ENCODE measurements around the gene TMEM254. TPM values are rescaled to one million over a fixed set of nuclear protein-coding genes. Genes with fewer than 3 reads are reported as not detected.
A peak's percentile ranks its signal among the peaks of the same experiment; 100 is the strongest.

TMEM254 gene
- total and polyA plus RNA-seq, 2 of the 4 experiments (the other 2 are of a cell fraction): 4.7 to 10.7 TPM

DNA sequence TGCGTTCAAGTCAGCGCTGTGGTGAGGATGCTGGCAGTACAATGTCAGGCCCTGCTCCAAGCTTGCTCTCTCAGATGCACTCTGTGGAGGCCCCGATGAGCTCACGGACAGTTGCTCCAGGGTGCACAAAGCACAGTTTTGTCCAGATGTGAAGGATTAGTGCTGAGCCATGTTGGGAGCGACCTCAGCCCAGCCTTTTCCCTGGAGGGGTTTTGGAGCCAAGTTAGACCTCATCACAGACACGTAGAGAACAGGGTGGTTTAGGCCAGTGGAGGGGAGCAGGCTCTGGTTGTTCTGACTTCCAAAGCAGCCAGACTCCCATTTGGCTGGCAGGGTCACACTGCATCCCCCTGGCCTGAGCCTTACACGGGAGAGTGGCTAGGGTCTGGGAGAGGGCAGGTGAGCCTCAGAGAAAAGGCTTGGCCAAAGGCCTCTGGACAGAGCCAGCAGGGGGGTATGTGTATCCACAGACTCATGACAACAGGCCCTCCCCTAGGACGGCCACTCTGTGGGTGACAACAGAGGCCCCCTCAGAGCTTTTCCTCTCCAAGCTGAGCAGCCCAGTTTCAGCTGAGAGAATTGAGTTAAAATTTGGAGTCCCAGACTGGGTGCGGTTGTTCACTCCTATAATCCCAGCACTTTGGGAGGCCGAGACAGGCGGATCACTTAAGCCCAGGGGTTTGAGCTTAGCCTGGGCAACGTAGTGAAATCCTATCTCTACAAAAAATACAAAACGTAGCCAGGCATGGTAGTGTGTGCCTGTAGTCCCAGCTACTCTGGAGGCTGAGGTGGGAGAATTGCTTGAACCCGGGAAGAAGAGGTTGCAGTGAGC, 58.8 kb downstream of the TMEM254 start (continued):
- TF ChIP-seq, protein P1, sequence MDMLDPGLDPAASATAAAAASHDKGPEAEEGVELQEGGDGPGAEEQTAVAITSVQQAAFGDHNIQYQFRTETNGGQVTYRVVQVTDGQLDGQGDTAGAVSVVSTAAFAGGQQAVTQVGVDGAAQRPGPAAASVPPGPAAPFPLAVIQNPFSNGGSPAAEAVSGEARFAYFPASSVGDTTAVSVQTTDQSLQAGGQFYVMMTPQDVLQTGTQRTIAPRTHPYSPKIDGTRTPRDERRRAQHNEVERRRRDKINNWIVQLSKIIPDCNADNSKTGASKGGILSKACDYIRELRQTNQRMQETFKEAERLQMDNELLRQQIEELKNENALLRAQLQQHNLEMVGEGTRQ (IDR thresholded peaks at IDR 0.05; ENCODE audit: low read depth, low read length): no peak

DNA sequence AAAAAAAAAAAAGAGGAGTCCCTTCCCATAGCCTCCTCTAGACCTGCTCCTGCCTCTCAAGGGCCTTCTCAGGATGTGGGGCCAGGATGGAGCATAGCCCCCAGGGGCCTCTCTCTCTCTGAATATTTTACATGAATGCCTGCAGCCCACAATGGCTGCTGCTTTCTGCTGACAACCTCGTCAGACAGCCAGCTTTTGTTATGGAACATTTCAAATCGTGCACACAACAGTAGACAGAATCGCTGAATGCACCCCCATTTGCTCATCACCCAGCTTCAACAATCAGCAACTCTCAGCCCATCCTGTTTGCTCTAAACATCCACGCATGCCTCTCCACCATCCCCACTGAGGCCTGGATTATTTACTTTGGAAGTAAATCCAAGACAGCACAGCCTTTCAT, 59.5 kb downstream of the TMEM254 start:
- WGBS, 2 experiments (ENCODE audit: extremely low coverage in 2 of 2, insufficient read length in 1 of 2): 36% methylated on average over 4 of the region's 4 CpGs; no CpG with 5 or more reads in 1 of the 2 experiments
- TF ChIP-seq, protein P1 (IDR thresholded peaks at IDR 0.05; ENCODE audit: low read depth, low read length): no peak
- TF ChIP-seq MAZ (IDR thresholded peaks at IDR 0.05; ENCODE audit: borderline replicate concordance, low read depth, low read length) (no peak), CEBPB (IDR thresholded peaks at IDR 0.05; ENCODE audit: low read depth, low read length) (no peak), MXI1 (IDR thresholded peaks at IDR 0.05; ENCODE audit: borderline replicate concordance, low read depth, low read length) (no peak), RFX5 (IDR thresholded peaks at IDR 0.05; ENCODE audit: low read depth, low read length) (no peak), NFE2L2 (IDR thresholded peaks at IDR 0.05; ENCODE audit: low read depth, low read length) (no peak), POLR2A (IDR thresholded peaks at IDR 0.05; ENCODE audit: low read depth, low read length) (no peak), BHLHE40 (IDR thresholded peaks at IDR 0.05; ENCODE audit: low read depth, low read length) (no peak)
- TF ChIP-seq, protein P2, sequence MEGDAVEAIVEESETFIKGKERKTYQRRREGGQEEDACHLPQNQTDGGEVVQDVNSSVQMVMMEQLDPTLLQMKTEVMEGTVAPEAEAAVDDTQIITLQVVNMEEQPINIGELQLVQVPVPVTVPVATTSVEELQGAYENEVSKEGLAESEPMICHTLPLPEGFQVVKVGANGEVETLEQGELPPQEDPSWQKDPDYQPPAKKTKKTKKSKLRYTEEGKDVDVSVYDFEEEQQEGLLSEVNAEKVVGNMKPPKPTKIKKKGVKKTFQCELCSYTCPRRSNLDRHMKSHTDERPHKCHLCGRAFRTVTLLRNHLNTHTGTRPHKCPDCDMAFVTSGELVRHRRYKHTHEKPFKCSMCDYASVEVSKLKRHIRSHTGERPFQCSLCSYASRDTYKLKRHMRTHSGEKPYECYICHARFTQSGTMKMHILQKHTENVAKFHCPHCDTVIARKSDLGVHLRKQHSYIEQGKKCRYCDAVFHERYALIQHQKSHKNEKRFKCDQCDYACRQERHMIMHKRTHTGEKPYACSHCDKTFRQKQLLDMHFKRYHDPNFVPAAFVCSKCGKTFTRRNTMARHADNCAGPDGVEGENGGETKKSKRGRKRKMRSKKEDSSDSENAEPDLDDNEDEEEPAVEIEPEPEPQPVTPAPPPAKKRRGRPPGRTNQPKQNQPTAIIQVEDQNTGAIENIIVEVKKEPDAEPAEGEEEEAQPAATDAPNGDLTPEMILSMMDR (conservative IDR thresholded peaks at IDR 0.05; ENCODE audit: low read depth, low read length): no peak

More for the DNA sequence above, 59.5 kb downstream of the TMEM254 start:
- no peak overlapping the region for H2AK5ac ChIP-seq (ENCODE audit: low read depth, low read length)
- peak overlapping the region in 1 of 2 experiments; percentile 4; a peak in 1 of 4 replicates for H4K8ac ChIP-seq (ENCODE audit: low read depth in 2 of 2, low read length in 2 of 2)
- ChIA-PET POLR2A (ENCODE audit: unreplicated experiment) (no interaction called here), CTCF (interaction anchor here (1.0 kb wide), 1 partner anchor 79 kb away, joined by 3 read pairs; no protein-coding TSS in a partner anchor)
- H3K4me3 ChIP-seq (ENCODE audit: insufficient read depth, low read depth, low read length): no peak overlapping the region
- peak; percentile 13 for ATAC-seq (ENCODE audit: low read depth)
- H2BK15ac ChIP-seq (ENCODE audit: low read depth, low read length): peak overlapping the region; percentile 11; the same call in 1 of the 3 replicates
- H3K18ac ChIP-seq (ENCODE audit: low read depth, low read length): no peak overlapping the region
- H2BK5ac ChIP-seq (ENCODE audit: low read depth, low read length, poor library complexity, severe bottlenecking): no peak overlapping the region
- H3K23ac ChIP-seq (ENCODE audit: low read depth, low read length): 0 out of 2 replicates have a peak overlapping the region, but pooled peaks have one; percentile 63
- H3K27ac ChIP-seq (ENCODE audit: insufficient read depth, low read length): peak overlapping the region; percentile 0; the same call in 1 of the 2 replicates
- H3K4me2 ChIP-seq (ENCODE audit: low read depth, low read length): no peak overlapping the region; the same call in 1 of the 2 replicates
- DNase-seq: no peak
- no peak overlapping the region for H3K56ac ChIP-seq (ENCODE audit: extremely low read depth, insufficient read depth, low read length)
- dilution Hi-C loops (cut with HindIII; ENCODE audit: low sequenced_read_pairs, unreplicated experiment) (no loop called here), intact Hi-C loops (cut with micrococcal nuclease) (loop anchor here (2.0 to 10.0 kb wide), 2 partner anchors 59 to 593 kb away; partner anchors contain the start of gene TMEM254), in situ Hi-C loops (cut with MboI; ENCODE audit: low sequenced_read_pairs) (no loop called here)
- peaks cover 8% of the 10 kb centered on the region; the same call in 1 of the 2 replicates for H3K9me1 ChIP-seq (ENCODE audit: insufficient read depth, low read length)
- BruUV-seq (replicated peaks): no TSS peak
- H3K79me1 ChIP-seq (ENCODE audit: low read depth in 1 of 2, low read length in 2 of 2): peaks cover 0 to 14% of the 10 kb centered on the region in 2 experiments; a peak in 1 of 4 replicates
- H3K4me1 ChIP-seq (ENCODE audit: control insufficient read depth, insufficient read depth, low read length): peaks cover 21% of the 10 kb centered on the region
- H3K9ac ChIP-seq (ENCODE audit: low read depth, low read length): no peak overlapping the region
- peak overlapping the region; percentile 74 for H2AFZ ChIP-seq (replicated peaks; ENCODE audit: low read length, poor library complexity)
- no peaks in the 10 kb centered on the region for H4K20me1 ChIP-seq (ENCODE audit: insufficient read depth, low read length)
- no peaks in the 10 kb centered on the region for H3K9me3 ChIP-seq (ENCODE audit: control insufficient read depth, insufficient read depth, low read length)
- no peaks in the 10 kb centered on the region for H3K36me3 ChIP-seq (ENCODE audit: control insufficient read depth, insufficient read depth, low read length)
- H4K91ac ChIP-seq (ENCODE audit: insufficient read depth, low read depth, low read length): no peak overlapping the region
- H3K4ac ChIP-seq (ENCODE audit: low read depth, low read length): peak overlapping the region; percentile 60; the same call in 1 of the 2 replicates
- no peak overlapping the region; the same call in 1 of the 2 replicates for H4K5ac ChIP-seq (ENCODE audit: low read depth, low read length)
- H2BK20ac ChIP-seq (ENCODE audit: low read depth, low read length): 0 out of 2 replicates have a peak overlapping the region, but pooled peaks have one; percentile 1
- no peak overlapping the region for H2BK120ac ChIP-seq (ENCODE audit: low read depth, low read length)
- H3K27me3 ChIP-seq (ENCODE audit: control insufficient read depth, insufficient read depth, low read length): no peaks in the 10 kb centered on the region
- H3K14ac ChIP-seq (replicated peaks; ENCODE audit: low read depth, low read length): peak overlapping the region; percentile 72; the same call in 1 of the 2 replicates
- H2AK9ac ChIP-seq (replicated peaks; ENCODE audit: low read depth, low read length, poor library complexity): no peak overlapping the region
